H1 (cell line): ENCODE results near the gene RNASEL. TPM values are rescaled to one million over a fixed set of nuclear protein-coding genes. Genes with fewer than 3 reads are reported as not detected.

ENCODE experiments used
- CTCF ChIA-PET: fragments of 300-600 bp; sonication (Branson Sonifier 250); formaldehyde crosslinking; loops from one replicate; lab custom pipeline; 2021; ENCODE audit not compliant: partially characterized antibody; lab: Charles Lee
- POLR2A ChIA-PET: fragments of 300-600 bp; sonication (Branson Sonifier 250); formaldehyde crosslinking; loops from one replicate; lab custom pipeline; 2021; ENCODE audit warnings: inconsistent platforms; ENCODE audit not compliant: partially characterized antibody; lab: Charles Lee
- DNase-seq, 2 experiments: peaks; one replicate each; pipeline versions ENCODE4 v3.0.0 to v3.0.0-alpha.2; 2010 to 2022; ENCODE audit warnings: low spot score in 2 of 2, low read depth in 1 of 2, mixed read lengths in 1 of 2
- FAIRE-seq: peaks from 2 replicates; lab custom pipeline; 2011; peaks lifted over from hg19 to GRCh38; lab: Jason Lieb, UNC
- H2AFZ ChIP-seq: 2 replicates; pipeline ENCODE4 v1.8.1; 2012; ENCODE audit warnings: low read length, inconsistent platforms
- H2AK5ac ChIP-seq: 2 replicates; pipeline ENCODE4 v1.6.1; 2013; ENCODE audit warnings: low read depth, low read length
- H2BK120ac ChIP-seq: replicated peaks from 2 replicates; pipeline ENCODE3; 2013; ENCODE audit warnings: low read depth, low read length, inconsistent platforms
- H2BK12ac ChIP-seq: 2 replicates; pipeline ENCODE4 v1.6.1; 2013; ENCODE audit warnings: low read depth, low read length
- H2BK15ac ChIP-seq: 2 replicates; pipeline ENCODE4 v1.6.1; 2013; ENCODE audit warnings: low read length
- H2BK20ac ChIP-seq: 2 replicates; pipeline ENCODE4 v1.6.1; 2013; ENCODE audit warnings: low read length
- H2BK5ac ChIP-seq: 2 replicates; pipeline ENCODE4 v1.6.1; 2013; ENCODE audit warnings: low read depth, low read length
- H3K14ac ChIP-seq: 2 replicates; pipeline ENCODE4 v1.6.1; 2013; ENCODE audit warnings: inconsistent platforms; ENCODE audit not compliant: insufficient read length
- H3K18ac ChIP-seq: 2 replicates; pipeline ENCODE4 v1.6.1; 2013; ENCODE audit warnings: low read length; ENCODE audit errors: extremely low read depth
- H3K23ac ChIP-seq: 2 replicates; pipeline ENCODE4 v1.6.1; 2013; ENCODE audit warnings: inconsistent platforms; ENCODE audit not compliant: insufficient read length
- H3K23me2 ChIP-seq: 2 replicates; pipeline ENCODE4 v1.6.1; 2013; ENCODE audit warnings: low read depth, low read length
- H3K27ac ChIP-seq: 2 replicates; pipeline ENCODE4 v1.6.1; 2011; ENCODE audit warnings: low read depth, low read length, inconsistent platforms
- H3K27me3 ChIP-seq, 4 experiments: replicated peaks in 1 of 4; 1 replicate in 1 of 4; 2 replicates in 3 of 4; pipeline versions ENCODE4 v1.6.1 to v1.8.1; 2011 to 2013; ENCODE audit warnings: low read length in 3 of 4, mild to moderate bottlenecking in 3 of 4, inconsistent platforms in 2 of 4, mixed read lengths in 2 of 4, moderate library complexity in 1 of 4; ENCODE audit not compliant: control insufficient read depth in 3 of 4, insufficient read depth in 3 of 4; ENCODE audit errors: extremely low read depth in 1 of 4
- H3K36me3 ChIP-seq, 4 experiments: 2 replicates each; pipeline versions ENCODE4 v1.6.1 to v1.8.1; 2011 to 2013; ENCODE audit warnings: mild to moderate bottlenecking in 4 of 4, low read length in 3 of 4, moderate library complexity in 2 of 4, control low read depth in 1 of 4, inconsistent platforms in 1 of 4; ENCODE audit not compliant: insufficient read depth in 4 of 4, control insufficient read depth in 2 of 4
- H3K4ac ChIP-seq: replicated peaks from 2 replicates; pipeline ENCODE3; 2013; ENCODE audit warnings: low read length, low read depth, mixed read lengths, inconsistent platforms; ENCODE audit not compliant: insufficient read length
- H3K4me1 ChIP-seq, 4 experiments: replicated peaks in 1 of 4; 1 replicate in 1 of 4; 2 replicates in 3 of 4; pipeline versions ENCODE4 v1.6.1 to v1.8.1; 2011 to 2013; ENCODE audit warnings: low read length in 3 of 4, inconsistent platforms in 2 of 4, mixed read lengths in 1 of 4; ENCODE audit not compliant: insufficient read depth in 4 of 4, control insufficient read depth in 3 of 4
- H3K4me2 ChIP-seq, 2 experiments: 2 replicates each; pipeline versions ENCODE4 v1.6.1 to v1.8.1; 2011 to 2013; ENCODE audit warnings: low read depth in 2 of 2, low read length in 2 of 2, control low read depth in 1 of 2, inconsistent platforms in 1 of 2, mild to moderate bottlenecking in 1 of 2; ENCODE audit not compliant: insufficient read depth in 1 of 2
- H3K4me3 ChIP-seq, 4 experiments: fragments of 200-600, 300-600 bp in 1 of 4; sonication (generic), shearing (Covaris generic), sonication (Bioruptor Twin) in 1 of 4; 2 replicates each; pipeline versions ENCODE4 v1.5.1 to v1.8.1; 2011 to 2016; ENCODE audit warnings: low read length in 4 of 4, low read depth in 3 of 4, control low read depth in 2 of 4, inconsistent platforms in 2 of 4, mild to moderate bottlenecking in 2 of 4, mixed read lengths in 1 of 4, moderate library complexity in 1 of 4; ENCODE audit not compliant: insufficient read depth in 2 of 4; ENCODE audit errors: extremely low read depth in 1 of 4
- H3K56ac ChIP-seq: replicated peaks from 2 replicates; pipeline ENCODE3; 2013; ENCODE audit warnings: low read depth, mild to moderate bottlenecking, mixed read lengths, low read length, inconsistent platforms; ENCODE audit not compliant: insufficient read length
- H3K79me1 ChIP-seq: 2 replicates; pipeline ENCODE4 v1.6.1; 2013; ENCODE audit warnings: low read depth, low read length, control low read depth
- H3K79me2 ChIP-seq, 2 experiments: 2 replicates each; pipeline versions ENCODE4 v1.6.1 to v1.8.1; 2012 to 2013; ENCODE audit warnings: low read length in 2 of 2, mild to moderate bottlenecking in 2 of 2, inconsistent platforms in 1 of 2; ENCODE audit not compliant: insufficient read depth in 2 of 2, control insufficient read depth in 1 of 2
- H3K9ac ChIP-seq, 4 experiments: replicated peaks in 1 of 4; 1 replicate in 1 of 4; 2 replicates in 3 of 4; pipeline versions ENCODE4 v1.6.1 to v1.8.1; 2011 to 2013; ENCODE audit warnings: low read depth in 3 of 4, low read length in 3 of 4, control low read depth in 2 of 4, mild to moderate bottlenecking in 2 of 4, moderate library complexity in 2 of 4, inconsistent platforms in 1 of 4; ENCODE audit errors: extremely low read depth in 1 of 4
- H3K9me3 ChIP-seq, 2 experiments: 2 replicates each; pipeline versions ENCODE4 v1.6.1 to v1.8.1; 2012 to 2013; ENCODE audit warnings: mild to moderate bottlenecking in 2 of 2, moderate library complexity in 2 of 2, control low read depth in 1 of 2, inconsistent platforms in 1 of 2, low read depth in 1 of 2, low read length in 1 of 2, mixed read lengths in 1 of 2; ENCODE audit not compliant: insufficient read depth in 2 of 2
- H4K20me1 ChIP-seq, 2 experiments: replicated peaks in 1 of 2; 2 replicates each; pipeline versions ENCODE3 to v1.8.1; 2011 to 2013; ENCODE audit warnings: inconsistent platforms in 2 of 2, low read length in 2 of 2, mild to moderate bottlenecking in 1 of 2; ENCODE audit not compliant: insufficient read depth in 2 of 2, control insufficient read depth in 1 of 2
- H4K5ac ChIP-seq: 2 replicates; pipeline ENCODE4 v1.6.1; 2013; ENCODE audit warnings: low read length, low read depth, mixed read lengths, inconsistent platforms; ENCODE audit not compliant: insufficient read length
- H4K8ac ChIP-seq: 2 replicates; pipeline ENCODE4 v1.8.0; 2013; ENCODE audit warnings: mild to moderate bottlenecking, moderate library complexity, low read length, inconsistent platforms; ENCODE audit not compliant: insufficient read depth; ENCODE audit errors: extremely low read depth
- H4K91ac ChIP-seq: replicated peaks from 2 replicates; pipeline ENCODE3; 2013; ENCODE audit warnings: low read length, mixed read lengths, inconsistent platforms; ENCODE audit not compliant: insufficient read length
- ATF2 ChIP-seq: IDR thresholded peaks from 2 replicates; pipeline ENCODE4 v1.6.1; 2012; ENCODE audit warnings: low read length, inconsistent platforms
- BCL11A ChIP-seq, 2 experiments: IDR thresholded peaks; one replicate each; pipeline ENCODE4 v1.6.1; 2011; ENCODE audit warnings: low read depth in 2 of 2, low read length in 2 of 2, mild to moderate bottlenecking in 2 of 2
- CTCF ChIP-seq, 3 experiments: IDR thresholded peaks; 1 replicate in 2 of 3; 2 replicates in 1 of 3; pipeline versions ENCODE4 v1.5.1 to v1.6.1; 2011; ENCODE audit warnings: low read length in 3 of 3, mild to moderate bottlenecking in 3 of 3, inconsistent platforms in 2 of 3, low read depth in 1 of 3, moderate library complexity in 1 of 3; ENCODE audit not compliant: insufficient read depth in 1 of 3; ENCODE audit errors: control extremely low read depth in 1 of 3
- EP300 ChIP-seq, 2 experiments: IDR thresholded peaks; 1 replicate in 1 of 2; 2 replicates in 1 of 2; pipeline ENCODE4 v1.6.1; 2011 to 2012; ENCODE audit warnings: low read depth in 2 of 2, low read length in 2 of 2, mild to moderate bottlenecking in 2 of 2, borderline replicate concordance in 1 of 2, inconsistent platforms in 1 of 2, moderate library complexity in 1 of 2
- HDAC6 ChIP-seq: IDR thresholded peaks from one replicate; pipeline ENCODE4 v1.7.1; 2012; ENCODE audit warnings: low read depth, mild to moderate bottlenecking, inconsistent platforms, low read length, moderate library complexity
- PHF8 ChIP-seq: fragments of 200-600 bp; sonication (generic); conservative IDR thresholded peaks from 2 replicates; pipeline ENCODE4 v1.7.1; 2012; ENCODE audit warnings: low read depth, mild to moderate bottlenecking, inconsistent platforms, low read length, moderate library complexity
- POLR2AphosphoS5 ChIP-seq: IDR thresholded peaks from 2 replicates; pipeline ENCODE4 v1.6.1; 2011; ENCODE audit warnings: low read depth, low read length
- RFX5 ChIP-seq: IDR thresholded peaks from 2 replicates; pipeline ENCODE4 v1.6.1; 2011; ENCODE audit warnings: low read depth, low read length, improper control_type of control experiment, borderline replicate concordance
- TCF12 ChIP-seq: IDR thresholded peaks from 2 replicates; pipeline ENCODE4 v1.6.1; 2011; ENCODE audit warnings: low read depth, mild to moderate bottlenecking, low read length
- YY1 ChIP-seq: IDR thresholded peaks from 2 replicates; pipeline ENCODE4 v1.6.1; 2011; ENCODE audit warnings: low read depth, mild to moderate bottlenecking, low read length
- WGBS, 2 experiments: shearing (Covaris generic) in 1 of 2; methylation state at CpG; one replicate each; pipeline versions ENCODE4 v1.1.6 to v1.1.7; 2013 to 2015; ENCODE audit warnings: low lambda C conversion rate in 2 of 2, mixed read lengths in 2 of 2, inconsistent platforms in 1 of 2, low coverage in 1 of 2, missing lambda C conversion rate in 1 of 2; ENCODE audit not compliant: insufficient replicate concordance in 2 of 2, insufficient coverage in 1 of 2, insufficient read length in 1 of 2; ENCODE audit errors: extremely low coverage in 1 of 2, missing lambda C conversion rate in 1 of 2; 5-methylcytosine and 5-hydroxymethylcytosine counted together
- polyA plus RNA-seq, 7 experiments: library from polyadenylated mRNA; depleted of rRNA in 3 of 7; stranded (reverse) in 5 of 7; unstranded in 2 of 7; fragments of >200 nt in 5 of 7; fragments of 200-250 nt in 2 of 7; gene quantifications; 1 replicate in 5 of 7; 2 replicates in 1 of 7; 4 replicates in 1 of 7; pipeline versions ENCODE4 v1.2.1 to v1.2.3, GENCODE V29; 2011 to 2013; ENCODE audit warnings: missing spikeins in 2 of 7, mixed read lengths in 2 of 7
- total RNA-seq: library from RNA; stranded (reverse); fragmentation: NEBNext Ultra II Directional; extraction: Animal tissue kit (Norgen Biotek cat#: 25700); gene quantifications from 2 replicates; pipeline ENCODE4 v1.2.1, GENCODE V29; 2021

The RNASEL gene
- total and polyA plus RNA-seq, 2 of the 8 experiments (the other 6 are each of a cell fraction or from before 2014, with no cell fraction given) = 0.39 to 0.78 TPM

GRCh38 chr1:182549811-182550210, 39.2 kb downstream of the RNASEL start:
- no peaks in the 10 kb centered on the region for H4K20me1 ChIP-seq
- no peak overlapping the region for H4K5ac ChIP-seq
- no peaks in the 10 kb centered on the region for H3K4me1 ChIP-seq
- DNase-seq (no peak), FAIRE-seq (no peak)
- H2BK120ac ChIP-seq = no peak overlapping the region
- H2AK5ac ChIP-seq = no peak overlapping the region
- no peak overlapping the region for H3K4me3 ChIP-seq
- no peaks in the 10 kb centered on the region for H3K23me2 ChIP-seq
- no peak overlapping the region for H2BK20ac ChIP-seq
- H3K27me3 ChIP-seq = no peaks in the 10 kb centered on the region
- ChIA-PET POLR2A (no interaction called here), CTCF (interaction anchor here (0.8 kb wide), 1 partner anchor 51 kb away, joined by 3 read pairs; no protein-coding TSS in a partner anchor)
- no peak overlapping the region for H3K9ac ChIP-seq
- no peak overlapping the region for H2BK12ac ChIP-seq
- no peaks in the 10 kb centered on the region for H3K79me2 ChIP-seq
- no peak overlapping the region for H4K8ac ChIP-seq
- H3K4me2 ChIP-seq = no peak overlapping the region
- H3K23ac ChIP-seq = no peak overlapping the region
- H3K4ac ChIP-seq = no peak overlapping the region
- no peak overlapping the region for H3K27ac ChIP-seq
- H4K91ac ChIP-seq = no peak overlapping the region
- no peak overlapping the region for H3K14ac ChIP-seq
- no peak overlapping the region for H2BK15ac ChIP-seq
- no peaks in the 10 kb centered on the region for H3K36me3 ChIP-seq
- WGBS, 2 experiments = 81% methylated on average over 1 of the region's 1 CpG; no CpG with 5 or more reads in 1 of the 2 experiments
- H3K56ac ChIP-seq = no peak overlapping the region
- no peaks in the 10 kb centered on the region for H3K79me1 ChIP-seq
- no peak overlapping the region for H3K18ac ChIP-seq
- no peak overlapping the region for H2AFZ ChIP-seq
- no peak overlapping the region for H2BK5ac ChIP-seq
- H3K9me3 ChIP-seq = no peaks in the 10 kb centered on the region; a peak in 1 of 4 replicates
- TF ChIP-seq PHF8 (no peak), YY1 (no peak), EP300 (IDR thresholded peaks at IDR 0.05; ENCODE audit: borderline replicate concordance in 1 of 2, low read depth in 2 of 2, low read length in 2 of 2) (no peak), CTCF (IDR thresholded peaks at IDR 0.05; ENCODE audit: control extremely low read depth in 1 of 3, insufficient read depth in 1 of 3, low read depth in 1 of 3, low read length in 3 of 3) (no peak), POLR2AphosphoS5 (no peak), TCF12 (no peak), BCL11A (IDR thresholded peaks at IDR 0.05; ENCODE audit: low read depth in 2 of 2, low read length in 2 of 2) (no peak), RFX5 (no peak), ATF2 (no peak), HDAC6 (no peak)
